Heart right ventricle (tissue), 16 donors: Measurements from ENCODE around the gene NHS. TPM values are rescaled to one million over a fixed set of nuclear protein-coding genes. Genes with fewer than 3 reads are reported as not detected.
A peak's percentile ranks its signal among the peaks of the same experiment; 100 is the strongest.

ENCODE experiments used
- ATAC-seq, 8 donors: fragments of 200-7000 bp; cut with Tn5 transposase; one replicate each; pipeline ENCODE4 v1.9.1; 2020; ENCODE audit warnings: mild to moderate bottlenecking in 8 of 8, moderate library complexity in 8 of 8, moderate number of reproducible peaks in 1 of 8
- DNase-seq, 2 donors: peaks; one replicate each; pipeline ENCODE4 v3.0.0-alpha.2; 2020
- H3K27ac ChIP-seq, 10 donors: fragments of 200-600 bp; sonication (generic) in 2 of 10; one replicate each; pipeline versions ENCODE4 v1.5.0 to v1.8.0; 2020 to 2022; ENCODE audit warnings: mild to moderate bottlenecking in 3 of 10
- H3K27me3 ChIP-seq, 7 donors: fragments of 200-600 bp; one replicate each; pipeline ENCODE4 v1.8.0; 2021 to 2022; ENCODE audit warnings: mild to moderate bottlenecking in 2 of 7
- H3K36me3 ChIP-seq, 9 donors: fragments of 200-600 bp; sonication (generic) in 1 of 9; one replicate each; pipeline versions ENCODE4 v1.5.0 to v1.8.0; 2020 to 2022; ENCODE audit warnings: mild to moderate bottlenecking in 2 of 9
- H3K4me1 ChIP-seq, 9 donors: fragments of 200-600 bp; sonication (generic) in 1 of 9; one replicate each; pipeline versions ENCODE4 v1.5.0 to v1.8.0; 2020 to 2022; ENCODE audit warnings: mild to moderate bottlenecking in 4 of 9
- H3K4me3 ChIP-seq, 10 donors: fragments of 200-600 bp; sonication (generic) in 2 of 10; one replicate each; pipeline versions ENCODE4 v1.5.0 to v1.8.0; 2020 to 2022; ENCODE audit warnings: mild to moderate bottlenecking in 7 of 10, moderate library complexity in 2 of 10
- H3K9me3 ChIP-seq, 11 donors: fragments of 200-600 bp in 10 of 11; sonication (generic) in 2 of 11; one replicate each; pipeline versions ENCODE4 v1.5.0 to v1.8.0; 2013 to 2022; ENCODE audit warnings: mild to moderate bottlenecking in 2 of 11, control low read depth in 1 of 11, moderate library complexity in 1 of 11
- CTCF ChIP-seq, 9 donors: fragments of 200-600 bp; sonication (generic) in 2 of 9; IDR thresholded peaks; one replicate each; pipeline versions ENCODE4 v1.5.0 to v1.8.0; 2021 to 2022; ENCODE audit warnings: antibody characterized with exemption in 9 of 9, mild to moderate bottlenecking in 5 of 9, moderate library complexity in 1 of 9
- WGBS, 2 donors: extraction: QIAGEN DNeasy Blood & Tissue Kit; methylation state at CpG; one replicate each; pipeline ENCODE4 v1.1.7; 2013; ENCODE audit warnings: inconsistent platforms in 1 of 2; 5-methylcytosine and 5-hydroxymethylcytosine counted together
- intact Hi-C, 10 donors: fragments of 100-400 bp; cut with DNase I; formaldehyde crosslinking; loops; one replicate each; pipeline versions ENCODE4 v1.11.1 to v1.14.2; 2022
- polyA plus RNA-seq, 2 donors: library from polyadenylated mRNA; stranded (reverse); fragments of 200-250 nt; gene quantifications; one replicate each; pipeline ENCODE4 v1.2.3, GENCODE V29; 2013
- total RNA-seq, 10 donors: library from RNA; stranded (reverse); fragmentation: NEBNext Ultra II Directional in 3 of 10; extraction: Animal tissue kit (Norgen Biotek cat#: 25700) in 3 of 10; gene quantifications; one replicate each; pipeline versions ENCODE4 v1.2.1 to v1.2.4, GENCODE V29; 2021 to 2023
- donor health status: Arrhythmogenic right ventricular cardiomyopathy.
- donor health status: ischemic (EF 13 %, LVEDD 7.1; RV severe dilation, severe dysfunction).
- donor health status: healthy with polysubstance abuse.
- donor health status: DM: no; HTN: yes; CAD: no.
- donor health status: DM: no; HTN: no; CAD: no.
- donor health status: ischemic (EF 25% LVEDD 6.9; RV normal size, moderate dysfunction).
- donor health status: ischemic (EF 25% LVEDD 5.7; RV mildly dilated, moderate dysfunction).
- donor health status: healthy.
- donor health status: DM: yes; HTN: yes; CAD: no.
- donor health status: Ischemic cardiomyopathy.
- donor health status: ischemic (EF 35%, LVEDD 5.7; RV mildly dilated, moderate dysfunction).
- donor health status: nonischemic (EF 11% LVEDD 7.7; RV severe dilation, severe dysfunction).
- donor health status: DM: yes; HTN: yes; CAD: no.
- donor health status: PGD.
- donor health status: ischemic (EF 29% LVEDD 5.4; RV normal size, mild dysfunction).
- donor health status: nonischemic (EF 23%, LVEDD 6.1; RV moderate dilation, normal function).

The NHS gene
- total and polyA plus RNA-seq, 12 donors, result 0.20 to 2.7 (median 1.2) TPM

- Histone ChIP-seq H3K4me1 (no peaks in the 10 kb centered on the region), H3K36me3 (no peaks in the 10 kb centered on the region), H3K27ac (no peak overlapping the region), H3K4me3 (no peak overlapping the region), H3K9me3 (no peaks in the 10 kb centered on the region), H3K27me3 (peaks cover 0 to 8% (median 0%) of the 10 kb centered on the region in 7 donors)
- no peak for TF ChIP-seq CTCF (IDR thresholded peaks at IDR 0.05)
- intact Hi-C loops, result no loop called here
- DNase-seq, result no peak
- ATAC-seq, result no peak
- 59 to 63% methylated on average over 3 of the region's 3 CpGs for WGBS, 2 donors
These were observed 15.5 kb upstream of the NHS start for GRCh38 chrX:17359500-17359899.

- WGBS, 2 donors, result 61 to 62% methylated on average over 14 of the region's 14 CpGs
- no peak for ATAC-seq
- intact Hi-C loops, result no loop called here
- peak in 1 of 9 donors; percentile 24 for TF ChIP-seq CTCF (IDR thresholded peaks at IDR 0.05)
- no peaks in the 10 kb centered on the region for H3K4me1 ChIP-seq
- H3K27me3 ChIP-seq, result peaks cover 0 to 15% (median 0%) of the 10 kb centered on the region in 7 donors
- no peaks in the 10 kb centered on the region for H3K9me3 ChIP-seq
- no peaks in the 10 kb centered on the region for H3K36me3 ChIP-seq
- no peak overlapping the region for H3K4me3 ChIP-seq
- no peak for DNase-seq
- H3K27ac ChIP-seq, result no peak overlapping the region
These were observed 13.4 kb upstream of the NHS start for GRCh38 chrX:17361620-17362019.

- no peaks in the 10 kb centered on the region for H3K4me1 ChIP-seq
- no peak overlapping the region for H3K27ac ChIP-seq
- TF ChIP-seq CTCF (IDR thresholded peaks at IDR 0.05), result no peak
- intact Hi-C loops, result no loop called here
- H3K36me3 ChIP-seq, result no peaks in the 10 kb centered on the region
- WGBS, 2 donors, result 77 to 78% methylated on average over 3 of the region's 3 CpGs
- ATAC-seq (no peak), DNase-seq (no peak)
- H3K27me3 ChIP-seq, result peaks cover 0 to 51% (median 0%) of the 10 kb centered on the region in 7 donors
- H3K4me3 ChIP-seq, result no peak overlapping the region
- H3K9me3 ChIP-seq, result no peaks in the 10 kb centered on the region
These were observed 7.0 kb upstream of the NHS start for GRCh38 chrX:17368002-17368401.

GRCh38 chrX:17369309-17369708 is 5.7 kb upstream of the NHS start:
- ATAC-seq, result no peak
- Histone ChIP-seq H3K27me3 (peaks cover 0 to 59% (median 0%) of the 10 kb centered on the region in 7 donors), H3K27ac (no peak overlapping the region), H3K36me3 (no peaks in the 10 kb centered on the region), H3K9me3 (no peaks in the 10 kb centered on the region), H3K4me3 (no peak overlapping the region), H3K4me1 (peaks cover 0 to 6% (median 0%) of the 10 kb centered on the region in 9 donors)
- WGBS, 2 donors, result 66 to 73% methylated on average over 6 of the region's 6 CpGs
- no peak for DNase-seq
- intact Hi-C loops, result no loop called here
- TF ChIP-seq CTCF (IDR thresholded peaks at IDR 0.05), result no peak
